GM21390 (cell line): ENCODE measurements around the gene GFI1B.
"Not testable (repeated sequence)": the region's sequence is repeated elsewhere in the genome, so short reads cannot be mapped to it uniquely, and the experiment has no call there.

Source experiments
- ATAC-seq: cut with Tn5 transposase; IDR thresholded peaks from one replicate; pipeline ENCODE4 v1.9.1; 2021; ENCODE audit not compliant: unreplicated experiment

Gene GFI1B

DNA sequence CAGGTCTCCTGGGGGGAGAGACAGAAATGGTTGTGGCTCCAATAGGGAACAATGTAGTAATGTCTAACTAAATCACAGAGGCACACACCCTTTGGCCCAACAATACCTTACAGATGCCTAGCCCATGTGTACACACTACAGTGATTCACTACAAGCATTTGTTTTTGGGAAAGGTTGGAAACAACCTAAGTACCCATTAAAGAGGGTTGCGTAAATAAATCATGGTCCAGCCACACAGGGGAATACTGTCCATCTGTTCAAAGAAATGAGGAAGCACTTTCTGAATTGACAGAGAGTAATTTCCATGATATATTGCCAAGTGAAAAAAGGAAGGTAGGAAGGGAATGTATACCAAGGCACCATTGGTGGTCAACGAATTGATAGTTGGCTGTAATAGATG is 30.3 kb downstream of the GFI1B start:
- no peak for ATAC-seq

DNA sequence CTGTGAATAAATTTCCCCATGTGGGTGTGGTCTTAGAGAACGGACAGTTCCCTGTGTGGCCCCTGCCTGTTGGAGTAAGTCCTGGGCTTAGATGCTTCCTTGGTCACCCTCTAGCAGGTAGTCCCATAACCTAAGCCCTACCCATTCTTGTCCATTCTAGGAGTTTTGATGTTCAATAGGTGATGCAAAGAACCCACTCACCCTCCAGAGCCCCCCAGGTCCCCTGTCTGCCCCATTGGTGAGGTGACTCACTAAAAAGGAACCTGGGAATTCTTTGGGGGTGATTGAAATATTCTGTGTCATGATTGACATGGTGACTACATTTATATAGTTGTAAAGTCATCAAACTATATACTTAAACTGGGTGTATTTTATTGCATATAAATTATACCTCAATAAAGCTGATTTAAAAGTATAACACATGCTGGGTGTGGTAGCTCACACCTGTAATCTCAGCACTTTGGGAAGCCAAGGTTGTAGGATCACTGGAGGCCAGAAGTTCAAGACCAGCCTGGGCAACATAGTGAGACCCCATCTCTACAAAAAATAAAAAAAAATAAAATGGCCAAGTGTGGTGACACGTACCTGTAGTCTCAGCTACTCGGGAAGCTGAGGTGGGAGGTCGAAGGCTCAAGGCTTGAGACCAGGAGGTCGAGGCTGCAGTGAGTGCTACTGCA is 31.6 kb downstream of the GFI1B start:
- ATAC-seq = no peak

DNA sequence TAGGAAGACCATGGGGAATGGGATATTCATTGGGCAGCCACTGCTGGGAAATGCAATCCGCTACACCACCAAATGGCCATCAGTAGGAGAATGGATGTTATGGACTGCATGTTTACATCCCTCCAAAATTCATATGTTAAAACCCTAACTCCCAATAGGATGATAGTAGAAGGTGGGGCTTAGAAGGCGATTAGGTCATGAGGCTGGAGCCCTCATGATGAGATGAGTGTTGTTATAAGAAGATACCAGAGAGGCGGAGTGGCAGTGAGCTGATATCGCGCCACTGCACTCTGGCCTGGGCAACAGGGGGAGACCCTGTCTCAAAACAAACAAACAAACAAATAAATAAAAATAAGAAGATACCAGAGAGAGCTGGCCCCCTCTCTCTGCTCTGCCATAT is 36.2 kb downstream of the GFI1B start:
- no peak for ATAC-seq

DNA sequence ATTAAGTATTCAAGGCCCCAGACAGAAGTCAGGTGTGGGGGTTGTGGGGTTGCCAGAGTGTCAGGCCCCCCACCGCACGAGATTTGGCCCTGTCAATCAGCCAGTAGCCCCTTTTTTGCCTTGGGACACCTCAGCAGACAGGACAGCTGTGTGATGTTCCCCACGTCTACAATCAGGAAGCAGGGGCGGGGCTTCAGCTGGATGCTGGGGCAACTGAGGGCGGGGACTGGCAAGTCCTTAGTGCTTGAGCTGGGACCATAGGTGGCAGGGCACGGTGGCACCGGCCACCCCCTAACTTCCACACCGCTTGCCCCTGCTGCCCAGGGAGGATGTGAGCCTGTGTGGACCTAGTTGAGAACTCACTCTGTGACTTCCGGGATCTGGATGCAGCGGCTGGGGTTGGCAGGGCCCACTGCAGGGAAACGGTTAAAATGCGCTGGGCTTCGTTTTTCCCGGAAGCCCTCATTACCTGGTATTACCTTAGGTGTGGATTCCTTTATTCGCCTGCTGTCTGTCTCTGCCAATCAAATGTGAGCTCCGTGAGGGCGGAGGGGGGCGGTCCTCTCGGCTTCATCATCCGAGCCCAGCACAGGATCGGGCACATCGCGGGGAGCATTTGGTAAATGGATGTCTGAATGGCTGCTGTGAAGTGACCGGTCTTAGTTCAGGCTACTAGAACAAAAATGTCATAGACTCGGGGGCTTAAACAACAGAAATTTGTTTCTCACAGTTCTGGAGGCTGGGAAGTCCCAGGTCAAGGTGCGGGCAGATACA is 44.8 kb downstream of the GFI1B start:
- no peak for ATAC-seq

DNA sequence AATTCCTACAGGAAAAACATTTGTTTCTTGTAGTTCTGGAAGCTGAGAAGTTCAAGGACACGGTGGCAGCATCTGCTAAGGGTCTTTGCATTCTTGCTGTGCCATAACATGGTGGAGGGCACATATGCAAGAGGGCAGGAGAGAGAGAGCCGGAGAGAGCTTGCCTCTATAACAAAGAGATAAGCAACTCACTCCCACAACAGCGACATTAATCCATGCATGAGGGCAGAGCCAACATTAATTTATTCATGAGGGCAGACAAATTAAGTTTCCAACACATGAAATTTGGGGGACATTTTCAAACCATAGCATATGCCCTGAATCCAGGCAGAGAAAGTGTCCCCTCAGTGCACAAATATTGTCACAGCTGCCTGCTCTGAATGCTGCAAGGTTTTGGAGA is 47.9 kb downstream of the GFI1B start:
- no peak for ATAC-seq

DNA sequence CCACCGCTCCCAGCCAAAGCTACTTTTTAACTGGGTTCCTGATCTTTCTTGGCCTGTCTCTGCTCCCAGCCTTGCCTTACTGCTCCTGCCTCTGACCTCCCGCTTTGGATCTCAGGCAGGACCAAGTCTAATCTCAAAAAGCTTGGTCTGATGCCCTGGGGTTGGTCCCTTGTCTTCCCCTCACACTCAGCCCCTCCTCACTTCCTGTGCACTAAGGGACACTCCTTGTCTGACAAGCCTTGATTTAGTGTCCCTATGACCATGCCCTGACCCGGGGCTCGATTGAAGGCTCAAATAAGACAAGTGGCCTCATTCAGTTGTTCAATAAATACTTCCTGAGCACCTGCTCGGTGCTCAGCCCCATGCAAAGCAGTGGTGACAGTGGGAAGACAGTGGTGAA is 48.6 kb downstream of the GFI1B start:
- ATAC-seq = no peak

DNA sequence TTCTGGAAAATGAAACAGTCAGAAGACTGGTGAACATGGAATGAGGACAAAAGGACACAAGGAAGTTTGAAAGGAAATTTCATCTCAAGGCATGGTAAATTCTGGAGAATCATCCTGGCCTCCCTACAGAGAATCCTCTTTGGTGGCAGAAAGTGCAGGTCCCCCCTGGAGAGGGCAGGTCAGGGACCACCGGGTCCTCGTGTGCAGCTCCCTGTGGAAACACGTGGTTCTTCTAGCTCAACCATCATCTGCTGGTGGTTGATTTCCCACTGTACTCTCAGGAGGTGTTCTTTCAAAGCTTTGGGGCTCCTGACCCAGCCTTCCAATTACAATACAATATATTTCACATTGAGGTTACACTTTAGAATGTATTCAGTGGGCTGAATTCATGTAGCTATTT is 49.7 kb downstream of the GFI1B start:
- ATAC-seq = no peak

DNA sequence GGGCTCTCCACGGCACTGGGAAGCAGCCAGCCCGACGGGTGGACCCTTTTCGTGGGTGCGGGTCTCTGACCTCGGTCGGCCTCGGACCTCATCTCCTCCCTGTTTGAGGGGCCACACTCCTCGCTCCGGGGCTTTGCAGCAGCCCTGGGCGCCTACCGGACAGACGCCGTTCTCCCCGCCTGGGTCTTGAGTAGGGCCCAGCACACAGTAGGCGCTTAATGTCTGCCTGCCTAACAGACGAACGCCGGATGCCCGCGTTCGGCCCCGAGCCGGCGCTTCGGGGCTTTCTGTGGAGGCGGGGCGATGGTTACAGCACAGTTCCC is 51.5 kb downstream of the GFI1B start:
- ATAC-seq = peak; percentile 23

DNA sequence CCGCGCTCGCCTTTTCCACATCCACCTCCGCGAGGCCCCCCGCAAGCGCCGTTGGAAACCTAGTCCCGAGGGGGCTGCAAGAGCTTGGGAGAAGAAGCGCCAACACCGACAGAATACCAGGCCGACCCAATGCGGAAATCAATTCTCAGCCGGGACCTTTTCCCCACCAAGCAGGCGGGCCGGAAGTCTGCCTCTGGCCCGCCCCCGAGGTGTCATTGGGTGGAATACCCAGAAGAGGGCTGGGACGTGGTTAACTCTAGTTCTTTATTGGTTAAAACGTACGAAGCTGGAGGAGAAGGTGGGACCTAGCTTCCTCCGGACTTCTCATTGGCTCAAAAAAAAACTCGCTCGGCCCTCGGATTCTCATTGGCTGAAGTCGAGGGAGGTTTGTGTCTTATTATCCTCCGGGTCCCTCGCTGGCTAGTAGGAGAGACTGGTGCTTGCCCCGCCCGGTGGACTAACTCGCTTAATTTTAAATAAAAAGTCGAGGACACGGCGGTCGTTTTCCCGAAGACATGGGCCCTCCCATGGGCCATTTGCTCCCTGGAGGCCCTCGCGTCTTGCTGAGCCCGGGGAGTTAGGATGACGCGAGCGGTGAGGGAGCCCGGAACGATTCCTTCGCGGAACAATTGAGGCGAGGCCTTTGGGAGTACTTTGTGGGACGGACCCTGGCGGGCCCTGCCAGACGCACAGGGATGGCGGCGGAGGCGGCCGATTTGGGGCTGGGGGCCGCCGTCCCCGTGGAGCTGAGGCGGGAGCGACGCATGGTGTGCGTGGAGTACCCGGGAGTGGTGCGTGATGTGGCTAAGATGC is 52.0 kb downstream of the GFI1B start, which contains the start of gene GTF3C5:
Gene GTF3C5 (plus strand): TSS at position 681 of the 813 bp plus-strand sequence. CDS start 15 bp downstream, at position 696.
- ATAC-seq = peak; percentile 97

DNA sequence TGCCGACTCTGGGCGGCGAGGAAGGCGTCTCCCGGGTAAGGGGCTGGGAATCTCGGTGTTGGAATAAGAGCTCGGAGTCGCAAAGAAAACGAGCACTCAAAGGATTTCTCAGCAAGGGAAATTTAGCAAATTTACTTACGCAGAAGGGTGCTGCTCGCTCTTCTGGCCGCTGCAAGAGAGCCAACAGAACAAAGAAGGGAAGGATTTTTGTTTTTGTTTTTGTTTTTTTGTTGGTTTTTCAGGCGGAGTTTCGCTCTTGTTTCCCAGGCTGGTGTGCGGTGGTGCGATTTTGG is 52.6 kb downstream of the GFI1B start:
- ATAC-seq = no peak

DNA sequence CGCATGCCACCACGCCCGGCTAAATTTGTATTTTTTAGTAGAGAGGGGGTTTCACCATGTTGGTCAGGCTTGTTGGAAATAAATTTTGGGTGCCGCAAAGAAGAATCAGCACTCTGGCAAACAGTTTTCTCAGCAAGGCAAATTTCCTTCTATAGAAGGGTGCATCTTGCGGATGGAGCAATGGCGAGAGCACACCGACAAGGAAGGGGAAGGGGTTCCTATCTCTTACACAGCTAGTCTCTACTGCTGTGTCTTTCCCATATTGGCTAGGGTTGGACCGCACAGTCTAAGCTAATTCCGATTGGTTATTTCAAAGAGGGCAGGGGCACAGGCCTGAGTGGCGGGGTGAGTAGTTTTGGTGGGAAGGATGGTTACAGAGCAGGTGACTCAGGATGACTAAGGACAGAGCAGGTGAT is 53.0 kb downstream of the GFI1B start:
- no peak for ATAC-seq

DNA sequence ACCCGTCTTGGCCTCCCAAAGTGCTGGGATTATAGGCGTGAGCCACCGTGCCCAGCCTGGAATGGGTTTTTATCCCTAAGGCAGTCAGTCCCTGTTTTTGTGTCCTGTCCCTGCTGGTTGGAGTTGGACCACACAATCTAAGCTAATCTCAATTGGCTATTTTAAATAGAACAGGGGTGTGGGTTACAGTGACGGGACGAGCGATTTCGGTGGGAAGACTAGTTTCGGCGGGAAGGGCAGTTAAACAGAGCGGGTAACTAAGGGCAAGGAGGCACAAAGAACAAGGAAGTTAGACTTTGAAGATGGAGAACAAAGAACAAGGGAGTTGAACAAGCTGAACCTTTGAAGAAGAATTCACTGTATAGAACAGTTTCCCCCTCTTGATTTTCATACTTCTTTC is 53.7 kb downstream of the GFI1B start:
- no peak for ATAC-seq

DNA sequence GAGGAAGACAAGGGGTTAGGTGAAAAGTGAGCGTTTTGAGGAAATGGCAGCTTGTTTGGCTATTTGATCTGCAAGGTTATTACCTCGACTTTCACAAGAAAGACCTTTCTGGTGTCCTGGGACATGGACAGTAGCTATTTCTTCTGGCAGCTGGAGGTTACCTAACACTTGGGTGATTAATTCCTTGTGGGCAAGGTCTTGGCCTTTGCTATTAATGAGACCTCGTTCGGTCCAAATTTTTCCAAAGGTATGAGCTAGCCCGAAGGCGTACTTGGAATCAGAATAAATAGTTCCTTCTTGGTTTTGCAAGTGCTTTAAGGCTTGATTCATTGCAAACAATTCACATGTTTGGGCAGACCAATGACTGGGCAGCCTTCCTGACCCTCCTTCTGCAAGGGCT is 57.2 kb downstream of the GFI1B start:
- ATAC-seq = no peak

DNA sequence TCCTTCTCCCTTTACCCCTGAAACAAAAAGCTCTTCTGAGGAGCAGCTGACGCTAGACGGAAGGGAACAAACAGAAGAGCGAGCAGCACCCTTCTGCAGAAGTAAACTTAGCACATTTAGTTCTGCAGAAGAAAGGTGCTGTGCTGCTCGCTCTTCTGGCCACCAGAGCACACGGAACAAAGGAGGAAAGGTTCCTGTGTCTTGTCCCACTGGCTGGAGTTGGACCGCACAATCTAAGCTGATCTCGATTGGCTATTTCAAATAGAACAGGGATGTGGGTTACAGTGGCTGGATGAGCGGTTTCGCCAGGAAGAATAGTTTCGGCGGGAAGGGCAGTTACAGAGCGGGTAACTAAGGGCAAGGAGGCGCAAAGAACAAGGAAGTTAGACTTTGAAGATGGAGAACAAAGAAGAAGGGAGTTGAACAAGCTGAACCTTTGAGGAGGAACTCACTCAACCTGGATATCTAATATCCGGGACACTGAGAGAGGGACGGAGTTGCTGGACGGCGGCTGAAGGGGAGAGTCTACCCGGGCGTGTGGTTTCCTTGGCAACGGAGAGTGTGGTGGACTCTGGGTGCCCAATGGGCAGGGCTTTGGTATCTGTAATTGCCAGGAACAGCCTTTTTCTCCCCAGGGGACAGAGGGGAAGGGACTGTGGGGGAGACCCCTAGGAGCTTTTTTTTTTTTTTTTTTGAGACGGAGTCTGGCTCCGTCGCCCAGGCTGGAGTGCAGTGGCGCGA is 59.5 kb downstream of the GFI1B start:
- ATAC-seq = no peak

DNA sequence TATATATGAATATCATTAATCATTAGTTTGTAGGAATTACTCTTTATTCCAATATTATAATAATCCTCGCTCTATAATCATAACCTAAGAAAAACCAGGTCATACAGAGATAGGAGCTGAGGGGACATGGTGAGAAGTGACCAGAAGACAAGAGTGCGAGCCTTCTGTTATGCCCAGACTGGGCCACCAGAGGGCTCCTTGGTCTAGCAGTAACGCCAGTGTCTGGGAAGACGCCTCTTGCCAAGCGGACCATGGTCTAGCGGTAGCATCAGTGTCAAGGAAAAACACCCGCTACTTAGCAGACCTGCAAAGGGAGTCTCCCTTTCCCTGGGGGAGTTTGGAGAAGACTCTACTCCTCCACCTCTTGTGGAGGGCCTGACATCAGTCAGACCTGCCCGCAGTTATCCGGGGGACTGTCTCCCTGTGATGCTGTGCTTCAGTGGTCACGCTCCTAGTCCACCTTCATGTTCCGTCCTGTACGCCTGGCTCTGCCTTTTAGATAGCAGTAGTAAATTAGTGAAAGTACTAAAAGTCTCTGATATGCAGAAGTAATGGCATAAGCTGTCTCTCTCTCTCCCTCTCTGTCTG is 62.5 kb downstream of the GFI1B start:
- ATAC-seq = not testable (repeated sequence)
